ENCODE measurements around the gene MAPK9.
A peak's percentile ranks its signal among the peaks of the same experiment; 100 is the strongest.
"Not testable (repeated sequence)": the region's sequence is repeated elsewhere in the genome, so short reads cannot be mapped to it uniquely, and the experiment has no call there.

Gene MAPK9

DNA sequence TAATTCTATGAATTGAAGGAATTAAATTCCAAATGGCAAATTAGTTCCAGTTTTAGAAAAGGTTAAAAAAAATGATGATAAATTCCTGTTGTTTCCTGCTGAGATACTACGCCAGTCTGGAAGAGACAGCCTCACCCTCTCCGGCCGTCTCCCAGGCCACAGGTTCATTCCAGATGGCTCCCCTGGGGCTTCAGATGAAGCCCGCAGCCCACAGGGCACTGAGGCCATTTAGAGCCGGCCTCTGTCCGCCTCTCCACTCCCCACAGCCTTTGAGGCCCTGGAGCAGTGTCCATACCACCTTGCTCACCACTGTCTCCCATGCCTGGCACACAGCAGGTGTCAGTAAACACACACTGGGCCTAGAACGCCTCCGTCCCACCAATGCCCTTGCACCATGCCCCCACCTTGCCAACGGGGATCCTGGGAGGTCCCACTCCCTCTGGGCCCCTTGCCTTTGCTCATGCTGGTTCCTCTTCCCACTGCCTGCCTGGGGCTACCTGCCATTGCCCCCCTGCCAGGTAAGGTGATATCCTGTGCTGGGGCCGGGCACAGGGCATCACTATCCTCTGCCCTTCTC lies 35.2 kb upstream of the MAPK9 start:
- DNase-seq, result no peak

- DNase-seq, result no peak
Measured at GRCh38 chr5:180324601-180324950, 32.7 kb upstream of the MAPK9 start.

DNA sequence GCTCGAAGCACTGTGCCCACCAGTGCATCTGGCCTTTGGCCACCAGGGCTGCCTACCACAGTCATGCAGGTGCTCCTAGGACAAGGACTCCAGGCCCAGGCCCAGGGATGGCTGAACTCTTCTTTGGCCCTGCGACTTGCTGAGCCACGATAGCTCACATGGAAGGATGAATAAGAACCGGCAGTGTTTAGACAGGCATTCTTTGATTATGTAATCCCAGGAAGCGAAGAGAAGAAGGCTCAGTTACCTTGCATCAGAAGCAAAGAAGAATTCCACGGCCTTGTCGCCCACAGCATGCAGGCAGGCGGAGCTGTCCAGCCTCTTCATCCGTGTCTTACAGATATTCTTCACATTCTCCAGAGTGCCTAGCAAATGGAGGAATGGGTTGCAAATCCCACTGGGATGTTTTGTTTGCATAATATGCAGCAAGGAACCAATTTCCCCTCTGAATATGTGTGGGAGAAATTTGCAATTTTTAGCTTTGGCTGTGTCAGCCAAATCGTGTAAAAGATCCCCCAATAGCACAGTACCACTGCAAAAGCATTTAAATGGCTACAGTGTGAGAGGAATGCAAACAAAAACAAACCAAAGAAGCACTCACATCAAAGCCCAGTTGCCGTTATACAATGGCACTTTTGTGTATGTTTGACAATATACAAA lies 32.2 kb upstream of the MAPK9 start:
- peak in 1 of 14 donors; percentile 34 for DNase-seq

DNA sequence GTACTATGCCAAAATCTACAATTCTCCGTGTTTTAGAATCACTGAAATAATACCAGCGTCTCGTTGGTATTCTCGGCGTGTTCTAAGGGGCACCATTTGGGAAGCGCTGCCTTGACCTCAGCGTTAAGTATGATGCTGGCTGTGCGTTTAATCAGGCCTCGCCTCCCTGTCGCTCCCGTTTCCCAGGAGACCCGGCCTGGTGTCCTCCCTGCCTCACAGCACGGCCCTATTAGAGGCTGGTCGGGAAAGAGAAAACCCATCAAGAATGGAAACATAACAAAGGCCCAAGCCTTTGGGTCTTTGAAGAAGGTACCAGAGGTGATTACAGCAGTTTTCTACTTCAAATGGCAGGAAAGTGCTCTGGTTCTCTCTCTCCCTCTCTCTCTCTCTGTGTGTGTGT lies 31.3 kb upstream of the MAPK9 start:
- no peak for DNase-seq

DNA sequence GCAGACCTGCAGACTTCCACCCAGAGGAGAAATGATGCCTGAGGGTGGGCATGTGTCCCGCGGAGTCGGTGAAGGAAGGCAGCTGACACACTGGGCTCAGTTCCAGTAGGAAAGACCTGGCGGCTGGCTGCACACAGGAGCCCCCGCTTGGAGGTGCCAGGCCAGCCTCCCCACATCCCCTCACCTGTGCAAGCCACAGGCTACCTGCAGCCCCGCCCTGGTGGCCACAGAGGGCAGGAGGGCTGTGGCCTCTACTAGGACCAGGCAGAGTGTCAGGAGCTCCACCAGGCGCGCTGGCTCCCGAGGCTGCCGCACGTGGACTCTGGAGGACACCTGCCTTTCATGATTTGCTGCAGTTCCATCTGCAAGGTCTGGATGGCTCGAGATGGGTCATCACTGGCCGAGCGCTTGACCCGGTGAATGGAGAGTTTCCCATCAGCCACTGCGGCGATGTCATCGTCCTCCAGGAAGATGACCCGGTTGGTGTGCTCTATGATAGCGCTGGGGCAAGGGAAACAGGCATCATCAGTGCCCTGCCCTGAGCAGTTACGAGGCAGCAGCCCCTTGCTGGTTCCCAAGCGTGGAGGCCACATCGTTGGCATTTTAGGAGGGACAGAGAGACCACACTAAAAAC lies 26.7 kb upstream of the MAPK9 start:
- DNase-seq, result no peak

GRCh38 chr5:180316586-180316985 lies 24.7 kb upstream of the MAPK9 start:
- DNase-seq, result no peak

DNA sequence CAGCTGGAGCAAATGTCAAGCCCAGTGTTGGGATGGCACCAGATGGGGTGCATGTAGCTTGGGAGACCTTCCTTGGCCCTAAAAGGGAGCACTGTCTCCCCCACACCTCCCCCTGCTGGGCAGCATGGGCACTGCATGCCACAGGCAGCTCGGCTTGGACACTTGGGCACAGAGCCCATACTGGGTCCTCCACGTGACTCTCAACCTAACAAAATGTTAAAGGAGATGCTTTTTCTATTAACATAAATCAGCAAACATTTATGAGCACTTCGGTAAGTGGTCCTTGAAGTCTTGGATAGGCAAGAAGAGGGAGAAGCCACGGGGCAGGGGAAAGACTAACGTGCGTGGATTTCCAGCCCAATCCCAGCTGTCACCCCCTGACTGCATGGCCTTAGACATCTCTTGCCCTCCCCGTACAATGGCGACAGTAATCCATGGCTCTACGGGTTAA lies 23.9 kb upstream of the MAPK9 start:
- DNase-seq, result peak in 9 of 14 donors; percentile 21 to 60 (median 31)

DNA sequence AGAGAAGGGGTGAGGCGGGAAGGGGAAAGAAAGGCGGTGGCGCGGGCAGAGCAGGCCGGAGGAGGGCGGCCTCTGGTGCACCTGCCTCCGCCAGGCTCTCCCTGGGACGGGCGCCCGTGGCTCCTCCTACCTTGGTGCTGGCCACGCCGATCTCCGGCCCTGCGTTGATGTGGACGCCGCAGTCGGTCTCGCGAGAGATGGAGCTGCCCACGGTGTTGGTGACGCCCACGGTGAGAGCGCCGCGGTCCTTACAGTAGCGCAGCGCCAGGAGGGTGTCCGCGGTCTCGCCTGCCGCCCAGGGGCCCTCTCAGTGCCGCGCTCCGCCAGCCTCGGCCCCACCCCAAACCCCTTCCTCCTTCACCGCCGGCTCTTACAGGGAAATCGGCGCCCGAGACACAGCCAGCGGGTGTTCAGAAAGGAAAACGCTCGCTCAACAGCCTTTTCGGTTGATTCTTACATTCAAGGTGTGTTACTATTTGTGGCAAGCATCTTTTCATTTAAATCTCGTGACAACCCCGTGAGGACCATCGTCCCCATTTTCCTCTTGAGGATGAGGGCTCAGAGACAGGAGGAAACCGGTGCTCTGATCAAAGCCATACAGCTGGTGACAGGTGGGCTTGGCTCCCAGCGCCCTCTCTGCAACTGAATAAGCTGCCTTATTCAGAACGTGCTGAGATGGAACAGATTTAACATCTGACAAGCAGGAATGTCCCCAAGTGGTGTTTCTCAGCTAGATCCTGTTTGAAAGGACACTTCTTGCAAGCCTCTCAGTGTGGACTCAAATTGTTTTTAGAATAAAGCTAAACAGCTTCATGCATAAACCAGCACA lies 22.0 kb upstream of the MAPK9 start:
- DNase-seq, result peak in 4 of 14 donors; percentile 11 to 81 (median 30)

DNA sequence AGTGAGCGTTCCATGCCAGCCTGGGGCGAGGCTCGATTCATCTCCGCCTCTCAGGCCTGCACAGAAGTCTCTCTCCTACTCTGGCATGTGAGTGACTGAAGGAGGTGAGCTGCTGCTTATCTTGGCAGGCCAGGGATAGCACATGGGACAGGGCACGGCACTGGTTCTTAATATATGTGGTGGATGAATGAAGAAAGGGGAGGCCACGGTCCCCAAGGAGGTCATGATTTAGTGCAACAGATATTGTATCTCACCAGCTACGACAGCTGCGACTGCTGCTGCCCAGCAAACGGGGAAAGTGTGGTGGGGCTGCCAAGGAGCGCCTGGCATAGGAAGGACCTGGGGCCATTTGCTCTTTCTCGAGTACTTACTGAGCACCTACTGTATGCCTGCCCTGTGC lies 19.3 kb upstream of the MAPK9 start:
- no peak for DNase-seq

DNA sequence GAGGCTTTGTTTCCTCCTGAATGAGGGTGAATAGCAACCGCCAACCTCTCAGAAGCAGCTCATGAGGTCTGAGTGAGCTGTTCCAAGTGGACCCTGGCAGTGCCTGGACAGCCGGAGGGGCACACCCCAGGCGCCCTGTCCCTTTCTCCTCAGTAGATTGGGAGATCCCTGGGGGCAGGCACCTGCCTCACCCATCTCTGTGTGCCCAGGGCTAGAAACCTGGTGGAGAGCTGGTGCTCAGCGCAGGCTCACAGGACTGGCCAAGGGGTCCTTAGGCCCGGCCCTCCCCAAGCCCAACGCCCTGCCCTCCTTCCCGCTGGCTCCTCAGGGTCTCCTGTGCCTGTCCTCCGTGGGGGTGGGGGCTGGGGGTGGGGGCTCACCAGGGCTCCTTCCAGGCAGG lies 14.9 kb upstream of the MAPK9 start:
- no peak for DNase-seq

- DNase-seq, result no peak
Measured at GRCh38 chr5:180305481-180305880, 13.6 kb upstream of the MAPK9 start.

GRCh38 chr5:180304431-180305375 lies 12.8 kb upstream of the MAPK9 start:
- no peak for DNase-seq

- DNase-seq, result no peak
Measured at GRCh38 chr5:180304016-180304292, 12.1 kb upstream of the MAPK9 start.

DNA sequence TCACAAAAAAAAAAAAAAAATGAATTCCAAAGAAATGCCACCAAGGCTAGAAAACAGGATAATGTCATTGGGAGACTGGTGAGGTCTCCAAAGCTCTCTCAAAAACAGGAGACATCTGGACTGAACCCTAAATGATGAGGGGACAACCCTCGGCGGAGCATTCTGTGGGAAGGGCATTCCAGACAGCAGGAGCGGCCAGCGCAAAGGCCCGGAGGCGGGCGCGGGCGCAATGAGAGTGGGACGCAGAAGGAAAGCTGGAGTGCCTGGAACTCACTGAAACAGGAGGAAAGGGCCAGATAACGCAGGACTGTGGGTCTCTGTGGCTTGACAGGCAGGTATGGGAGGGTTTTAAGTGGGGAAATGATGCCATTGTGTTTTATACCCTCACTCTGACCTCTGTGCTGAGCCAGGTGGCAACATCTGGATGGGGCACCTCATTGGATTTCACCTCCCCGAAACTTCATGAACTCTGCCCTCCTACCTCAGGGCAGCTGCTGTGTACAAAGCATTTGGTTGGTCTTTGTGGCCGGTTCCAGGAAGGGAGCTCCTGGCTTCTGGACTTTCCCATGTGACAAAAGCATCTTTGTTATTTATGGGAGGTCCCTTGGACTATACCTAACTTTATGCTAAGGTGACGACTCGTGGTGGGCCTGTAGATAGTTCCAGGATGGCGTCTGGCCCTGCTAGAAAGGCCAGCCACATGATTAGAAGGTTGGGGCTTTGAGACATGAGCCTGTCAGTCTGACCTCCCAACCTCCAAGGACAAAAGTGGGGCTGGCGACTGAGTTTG lies 11.5 kb upstream of the MAPK9 start:
- DNase-seq, result no peak

GRCh38 chr5:180302256-180302655 lies 10.4 kb upstream of the MAPK9 start:
- no peak for DNase-seq

DNA sequence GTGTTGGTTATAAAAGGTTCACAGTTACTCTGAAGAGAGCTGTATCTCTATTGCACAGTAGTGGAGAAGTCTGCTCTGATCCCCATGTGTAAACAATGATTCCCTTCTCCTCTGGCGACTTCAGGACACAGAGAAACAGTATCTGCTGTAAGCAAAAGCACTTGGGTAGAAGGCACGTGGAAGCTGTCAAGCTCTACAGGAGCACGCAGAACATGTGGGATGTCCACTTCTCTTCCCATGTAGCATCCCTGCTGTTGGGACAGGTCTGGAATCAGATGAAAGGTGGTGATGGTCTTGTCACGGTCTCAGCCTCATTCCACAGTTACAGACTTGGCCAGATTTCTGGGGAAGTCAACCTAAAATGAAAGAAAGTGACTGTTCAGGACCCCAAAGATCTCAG lies 9.4 kb upstream of the MAPK9 start:
- no peak for DNase-seq

DNA sequence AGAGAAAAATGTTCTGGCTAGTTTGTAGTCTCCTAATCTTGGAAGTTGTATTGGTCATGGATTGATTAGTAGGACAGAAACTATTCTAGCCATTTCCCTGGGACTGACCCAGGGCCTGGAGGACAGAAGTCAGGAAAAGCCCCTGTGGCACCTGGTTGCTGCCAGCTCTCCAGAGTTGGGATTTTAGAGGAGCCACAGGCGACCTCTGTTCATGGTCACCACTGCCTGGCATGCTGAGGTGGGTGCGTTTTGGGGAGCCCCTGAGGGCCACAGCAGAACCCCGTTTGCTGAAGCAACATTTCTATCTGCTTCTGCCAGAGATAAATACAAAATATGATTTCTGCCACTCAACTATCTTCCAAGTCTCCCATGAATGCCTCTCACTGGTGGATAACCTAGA lies 7.6 kb upstream of the MAPK9 start:
- DNase-seq, result no peak

- DNase-seq, result not testable (repeated sequence)
Measured at GRCh38 chr5:180299014-180299413, 7.1 kb upstream of the MAPK9 start.

DNA sequence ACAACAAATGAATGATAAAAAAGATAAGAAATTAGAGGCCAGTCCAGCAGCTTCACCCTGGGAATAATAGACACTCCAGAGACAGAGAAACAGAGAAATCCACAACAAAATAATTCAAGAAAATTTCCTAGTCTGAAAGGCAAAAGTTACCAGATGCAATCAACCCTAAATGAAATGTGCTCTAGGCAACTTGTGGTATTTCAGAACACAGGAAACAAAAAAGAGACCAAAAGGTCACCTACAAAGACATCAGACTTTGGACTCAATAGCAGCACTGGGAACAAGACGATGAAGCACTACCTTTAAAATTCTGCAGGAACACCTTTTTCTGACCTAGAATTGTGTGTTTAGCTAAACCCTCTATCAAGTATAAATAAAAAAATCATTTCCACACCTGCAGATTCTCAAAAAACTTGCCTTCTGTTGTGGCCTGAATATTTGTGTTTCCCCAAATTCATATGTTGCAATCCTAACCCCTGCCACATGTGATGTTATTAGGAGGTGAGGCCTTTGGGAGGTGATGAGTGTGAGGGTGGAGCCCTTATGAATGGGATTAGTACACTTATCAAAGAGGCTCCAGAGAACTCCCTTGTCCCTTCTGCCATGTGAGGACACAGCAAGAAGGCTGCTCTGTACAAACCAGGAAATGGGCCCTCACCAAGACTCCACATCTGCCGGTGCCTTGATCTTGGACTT lies 5.9 kb upstream of the MAPK9 start:
- DNase-seq, result no peak

GRCh38 chr5:180296771-180297170 lies 4.9 kb upstream of the MAPK9 start:
- DNase-seq, result no peak
